Neural crest cell (in vitro differentiated cells): Measurements from ENCODE around the gene MVK. TPM values are rescaled to one million over a fixed set of nuclear protein-coding genes. Genes with fewer than 3 reads are reported as not detected.

Source experiments
- DNase-seq: peaks from one replicate; pipeline ENCODE4 v3.0.0; 2021; ENCODE audit warnings: low read depth, mixed read lengths, low spot score
- H3K27ac Mint-ChIP-seq: one replicate; pipeline ENCODE4 v1.8.0; 2021; ENCODE audit warnings: mild to moderate bottlenecking, mixed read lengths; ENCODE audit not compliant: unreplicated experiment
- H3K27me3 Mint-ChIP-seq: 2 replicates; pipeline ENCODE4 v1.8.0; 2021; ENCODE audit warnings: low read depth, mild to moderate bottlenecking, mixed read lengths
- H3K36me3 Mint-ChIP-seq: 2 replicates; pipeline ENCODE4 v1.8.0; 2021; ENCODE audit warnings: low read depth, mild to moderate bottlenecking, mixed read lengths
- H3K4me1 Mint-ChIP-seq: 2 replicates; pipeline ENCODE4 v1.8.0; 2021; ENCODE audit warnings: mixed read lengths
- H3K4me3 Mint-ChIP-seq: one replicate; pipeline ENCODE4 v1.8.0; 2021; ENCODE audit warnings: mild to moderate bottlenecking, mixed read lengths
- H3K9me3 Mint-ChIP-seq: 2 replicates; pipeline ENCODE4 v1.8.0; 2021; ENCODE audit warnings: mixed read lengths
- total RNA-seq: library from RNA; stranded (reverse); gene quantifications from 2 replicates; pipeline ENCODE4 v1.2.1, GENCODE V29; 2021
- TF ChIP-seq, protein P1 (sequence below): fragments of 200-600 bp; sonication (generic); conservative IDR thresholded peaks from 2 replicates; pipeline ENCODE4 v1.5.0; 2021; ENCODE audit warnings: antibody characterized with exemption, mild to moderate bottlenecking

The MVK gene
- total RNA-seq, 1 donor from 2014 or later, result 59.3 TPM

- no peak for DNase-seq
- no peaks in the 10 kb centered on the region for H3K9me3 Mint-ChIP-seq
- H3K4me3 Mint-ChIP-seq, result no peak overlapping the region
- H3K36me3 Mint-ChIP-seq, result no peaks in the 10 kb centered on the region
- TF ChIP-seq, protein P1, sequence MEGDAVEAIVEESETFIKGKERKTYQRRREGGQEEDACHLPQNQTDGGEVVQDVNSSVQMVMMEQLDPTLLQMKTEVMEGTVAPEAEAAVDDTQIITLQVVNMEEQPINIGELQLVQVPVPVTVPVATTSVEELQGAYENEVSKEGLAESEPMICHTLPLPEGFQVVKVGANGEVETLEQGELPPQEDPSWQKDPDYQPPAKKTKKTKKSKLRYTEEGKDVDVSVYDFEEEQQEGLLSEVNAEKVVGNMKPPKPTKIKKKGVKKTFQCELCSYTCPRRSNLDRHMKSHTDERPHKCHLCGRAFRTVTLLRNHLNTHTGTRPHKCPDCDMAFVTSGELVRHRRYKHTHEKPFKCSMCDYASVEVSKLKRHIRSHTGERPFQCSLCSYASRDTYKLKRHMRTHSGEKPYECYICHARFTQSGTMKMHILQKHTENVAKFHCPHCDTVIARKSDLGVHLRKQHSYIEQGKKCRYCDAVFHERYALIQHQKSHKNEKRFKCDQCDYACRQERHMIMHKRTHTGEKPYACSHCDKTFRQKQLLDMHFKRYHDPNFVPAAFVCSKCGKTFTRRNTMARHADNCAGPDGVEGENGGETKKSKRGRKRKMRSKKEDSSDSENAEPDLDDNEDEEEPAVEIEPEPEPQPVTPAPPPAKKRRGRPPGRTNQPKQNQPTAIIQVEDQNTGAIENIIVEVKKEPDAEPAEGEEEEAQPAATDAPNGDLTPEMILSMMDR, result no peak
- no peaks in the 10 kb centered on the region for H3K27me3 Mint-ChIP-seq
- H3K27ac Mint-ChIP-seq, result no peak overlapping the region
- H3K4me1 Mint-ChIP-seq, result peaks cover 19% of the 10 kb centered on the region
These were observed 6.3 kb upstream of the MVK start for GRCh38 chr12:109567296-109567695.

GRCh38 chr12:109567967-109568366, 5.6 kb upstream of the MVK start:
- no peak overlapping the region for H3K4me3 Mint-ChIP-seq
- H3K4me1 Mint-ChIP-seq, result peaks cover 26% of the 10 kb centered on the region
- H3K27me3 Mint-ChIP-seq, result no peaks in the 10 kb centered on the region
- H3K9me3 Mint-ChIP-seq, result no peaks in the 10 kb centered on the region
- no peaks in the 10 kb centered on the region for H3K36me3 Mint-ChIP-seq
- TF ChIP-seq, protein P1, result no peak
- no peak for DNase-seq
- H3K27ac Mint-ChIP-seq, result no peak overlapping the region

GRCh38 chr12:109568486-109568885, 5.1 kb upstream of the MVK start:
- no peak for DNase-seq
- peaks cover 31% of the 10 kb centered on the region for H3K4me1 Mint-ChIP-seq
- TF ChIP-seq, protein P1, result no peak
- no peaks in the 10 kb centered on the region for H3K27me3 Mint-ChIP-seq
- no peak overlapping the region for H3K27ac Mint-ChIP-seq
- H3K4me3 Mint-ChIP-seq, result no peak overlapping the region
- no peaks in the 10 kb centered on the region for H3K9me3 Mint-ChIP-seq
- H3K36me3 Mint-ChIP-seq, result no peaks in the 10 kb centered on the region

DNA sequence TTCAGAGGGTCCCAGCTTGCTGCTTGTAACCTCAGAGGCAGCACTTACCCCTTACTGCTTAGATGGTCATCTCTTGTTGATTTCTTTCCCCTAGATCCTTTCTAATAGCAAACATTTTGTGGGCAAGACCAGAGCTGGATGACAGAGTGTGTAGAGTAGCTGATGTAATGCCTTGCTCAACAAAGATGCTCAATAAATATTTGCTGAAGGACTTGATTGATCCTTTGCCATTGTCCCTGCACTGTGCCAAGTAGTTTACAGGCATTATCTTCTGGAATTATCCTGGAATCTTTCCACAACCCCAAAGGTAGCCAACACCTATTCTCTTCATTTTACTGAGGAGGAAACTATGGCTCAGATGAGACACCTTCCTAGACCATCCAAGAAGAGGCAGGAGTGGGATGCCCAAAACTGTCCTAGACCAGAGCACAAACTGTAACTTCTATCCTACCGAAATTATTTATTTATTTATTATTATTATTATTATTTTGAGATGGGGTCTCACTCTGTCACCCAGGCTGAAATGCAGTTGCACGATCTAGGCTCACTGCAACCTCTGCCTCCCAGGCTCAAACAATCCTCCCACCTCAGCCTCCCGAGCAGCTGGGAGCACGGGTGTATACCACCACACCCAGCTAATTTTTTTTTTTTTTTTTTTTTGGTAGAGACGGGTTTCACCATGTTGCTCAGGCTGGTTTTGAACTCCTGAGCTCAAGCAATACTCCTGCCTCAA, 1.7 kb upstream of the MVK start:
- TF ChIP-seq, protein P1, result no peak
- H3K36me3 Mint-ChIP-seq, result peaks cover 3% of the 10 kb centered on the region
- no peak for DNase-seq
- H3K4me3 Mint-ChIP-seq, result peak overlapping the region; percentile 72
- H3K27ac Mint-ChIP-seq, result peak overlapping the region; percentile 99
- H3K9me3 Mint-ChIP-seq, result no peaks in the 10 kb centered on the region
- no peaks in the 10 kb centered on the region for H3K27me3 Mint-ChIP-seq
- peaks cover 57% of the 10 kb centered on the region for H3K4me1 Mint-ChIP-seq

DNA sequence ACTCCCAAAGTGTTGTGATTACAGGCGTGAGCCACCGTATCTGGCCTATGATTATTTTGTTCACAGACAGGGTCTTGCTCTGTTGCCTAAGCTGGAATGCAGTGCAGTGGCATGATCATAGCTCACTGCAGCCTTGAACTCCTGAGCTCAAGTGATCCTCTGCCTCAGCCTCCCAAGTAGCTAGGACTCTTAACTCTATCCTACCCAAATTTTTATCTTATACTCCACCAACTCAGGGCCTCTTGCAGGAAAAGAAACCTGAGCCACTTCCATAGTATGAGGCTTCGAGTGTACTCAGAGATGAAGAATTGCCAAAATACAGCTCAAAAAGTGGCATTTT, 1.1 kb upstream of the MVK start:
- H3K36me3 Mint-ChIP-seq, result peaks cover 6% of the 10 kb centered on the region
- peak overlapping the region; percentile 99 for H3K27ac Mint-ChIP-seq
- no peak for DNase-seq
- H3K9me3 Mint-ChIP-seq, result no peaks in the 10 kb centered on the region
- TF ChIP-seq, protein P1, result no peak
- peaks cover 57% of the 10 kb centered on the region for H3K4me1 Mint-ChIP-seq
- no peaks in the 10 kb centered on the region for H3K27me3 Mint-ChIP-seq
- H3K4me3 Mint-ChIP-seq, result peak overlapping the region; percentile 98
